Cardiac septum (tissue), 1 donor: ENCODE results near the gene SPOCK2. TPM values are rescaled to one million over a fixed set of nuclear protein-coding genes. Genes with fewer than 3 reads are reported as not detected.
A peak's percentile ranks its signal among the peaks of the same experiment; 100 is the strongest.

Source experiments
- DNase-seq: peaks from one replicate; pipeline ENCODE4 v3.0.0-alpha.2; 2020; ENCODE audit warnings: low spot score
- intact Hi-C: fragments of 100-400 bp; cut with DNase I; formaldehyde crosslinking; loops from one replicate; pipeline ENCODE4 v1.14.0; 2022
- total RNA-seq: library from RNA; stranded (reverse); fragmentation: NEBNext Ultra II Directional; extraction: Animal tissue kit (Norgen Biotek cat#: 25700); gene quantifications from one replicate; pipeline ENCODE4 v1.2.1, GENCODE V29; 2021
- donor health status: DM: no; HTN: no; CAD: no.

The SPOCK2 gene
- total RNA-seq, 1 donor from 2014 or later: 7.5 TPM

DNA sequence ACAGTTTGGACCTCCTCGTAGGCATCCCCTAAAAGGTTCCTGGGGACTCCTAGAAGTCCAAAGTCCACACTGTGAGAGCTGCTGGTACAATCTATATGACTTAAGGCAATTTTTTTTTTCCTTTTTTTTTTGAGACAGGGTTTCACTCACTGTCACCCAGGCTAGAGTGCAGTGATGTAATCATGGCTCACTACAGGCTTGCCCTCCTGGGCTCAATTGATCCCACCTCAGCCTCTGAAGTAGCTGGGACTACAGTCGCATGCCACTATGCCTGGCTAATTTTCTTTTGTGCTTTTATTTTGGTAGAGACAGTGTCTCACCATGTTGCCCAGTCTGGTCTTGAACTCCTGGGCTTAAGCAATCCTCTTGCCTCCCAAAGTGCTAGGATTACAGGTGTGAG is 4.6 kb upstream of the SPOCK2 start:
- no peak for DNase-seq
- intact Hi-C loops: loop anchor here (1.0 kb wide), 1 partner anchor 24 kb away; no protein-coding TSS in a partner anchor

DNA sequence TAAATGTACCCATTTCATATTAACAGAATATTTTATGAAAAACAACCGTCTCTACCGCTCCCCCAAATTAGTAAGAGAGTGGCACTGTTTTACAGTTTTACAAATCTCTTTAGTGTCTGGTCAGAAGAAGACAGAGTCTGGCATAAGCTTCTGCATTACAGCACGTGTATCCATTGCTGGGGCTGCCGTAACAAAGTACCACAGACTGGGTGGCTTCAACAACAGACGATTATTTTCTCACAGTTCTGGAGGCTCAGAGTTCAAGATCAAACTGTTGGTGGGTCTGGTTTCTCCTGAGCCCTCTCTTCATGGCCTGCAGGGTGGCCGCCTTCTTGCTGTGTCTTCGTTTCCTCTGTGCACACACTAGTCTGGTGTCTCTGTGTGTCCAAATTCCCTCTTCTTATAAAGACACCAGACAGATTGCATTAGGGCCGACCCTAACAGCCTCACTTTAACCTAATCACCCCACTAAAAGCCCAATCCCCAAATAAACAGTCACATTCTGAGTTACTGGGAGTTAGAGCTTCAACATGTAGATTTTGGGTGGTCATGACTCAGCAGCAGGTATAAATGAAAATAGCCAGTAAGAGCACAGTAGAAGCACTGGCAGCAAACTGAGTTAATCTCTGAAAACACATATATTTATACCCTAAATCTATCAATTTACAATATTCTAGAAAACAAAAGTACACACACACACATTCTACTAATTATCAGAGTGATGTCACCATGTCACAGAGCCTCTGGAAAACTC is 4.0 kb upstream of the SPOCK2 start:
- intact Hi-C loops: loop anchor here (1.0 kb wide), 1 partner anchor 23 kb away; no protein-coding TSS in a partner anchor
- no peak for DNase-seq

DNA sequence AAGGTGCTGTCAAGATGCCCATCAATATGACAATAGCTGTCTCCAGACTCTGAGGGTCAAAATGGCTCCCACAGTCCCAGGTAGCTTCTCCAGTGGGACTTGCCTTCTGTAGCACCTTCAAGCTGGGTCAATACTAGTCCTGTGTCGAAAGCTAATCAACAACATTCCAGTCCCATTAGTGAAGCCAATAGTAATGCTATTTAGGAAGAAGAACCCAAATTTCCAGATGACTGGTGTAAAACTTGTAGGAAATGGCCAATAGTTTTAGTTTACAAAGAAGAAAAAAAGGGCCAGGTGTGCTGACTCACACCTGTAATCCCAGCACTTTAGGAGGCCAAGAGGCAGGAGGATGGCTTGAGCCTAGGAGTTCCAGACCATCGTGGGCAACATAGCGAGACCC is 2.0 kb upstream of the SPOCK2 start:
- intact Hi-C loops: no loop called here
- no peak for DNase-seq

DNA sequence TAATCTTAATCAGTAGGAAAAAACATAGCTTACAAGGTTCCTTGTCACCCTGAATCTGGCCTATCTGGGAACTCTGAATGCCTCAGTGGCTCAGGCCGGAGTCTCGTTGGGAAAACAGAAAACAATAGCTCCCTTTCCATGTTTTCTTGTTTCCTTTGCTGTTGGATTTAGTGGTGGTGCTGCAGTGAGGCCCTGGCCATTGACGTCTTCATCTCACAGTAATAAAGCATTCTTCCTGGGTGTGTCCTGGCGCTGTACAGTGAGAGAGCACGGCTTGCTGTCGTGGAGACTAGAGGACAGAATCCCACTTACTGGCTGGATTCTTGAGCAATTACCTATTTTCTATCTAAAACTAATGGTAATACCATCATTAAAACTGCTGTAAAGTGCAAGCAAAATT is 1.3 kb upstream of the SPOCK2 start:
- DNase-seq: no peak
- intact Hi-C loops: no loop called here

DNA sequence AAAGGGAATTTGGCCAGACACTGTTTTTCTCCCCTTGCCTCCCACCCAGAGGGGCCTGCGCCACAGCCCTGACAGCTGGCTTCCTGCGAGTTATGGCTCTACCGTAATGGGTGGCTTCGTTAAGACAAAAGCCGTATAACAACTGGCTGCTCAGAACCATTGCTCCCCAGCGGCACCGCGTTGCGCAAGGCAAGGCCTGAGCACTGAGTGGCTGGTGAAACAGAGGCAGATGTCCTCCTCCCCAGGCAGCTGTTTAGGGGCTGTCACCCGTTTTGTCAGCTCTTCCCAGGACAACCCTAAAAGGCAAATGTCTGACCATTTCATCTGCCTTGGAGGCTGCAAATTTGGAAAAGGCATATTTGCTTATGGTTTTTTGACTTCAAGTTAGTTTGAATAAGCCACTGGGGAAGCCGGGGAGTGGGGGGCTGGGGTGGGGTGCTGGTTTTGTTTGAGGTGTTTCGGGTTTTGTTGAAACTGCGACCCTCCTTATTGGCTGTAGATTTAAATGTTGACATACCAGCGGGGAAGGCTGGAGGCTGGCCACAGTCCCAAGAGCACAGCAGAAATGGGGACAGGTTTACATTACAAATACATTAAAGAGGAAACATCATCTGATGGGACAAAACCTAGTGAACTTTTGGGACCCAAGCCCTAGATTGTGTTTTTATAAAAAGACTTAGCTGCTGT is 681 bp upstream of the SPOCK2 start:
- intact Hi-C loops: no loop called here
- no peak for DNase-seq

DNA sequence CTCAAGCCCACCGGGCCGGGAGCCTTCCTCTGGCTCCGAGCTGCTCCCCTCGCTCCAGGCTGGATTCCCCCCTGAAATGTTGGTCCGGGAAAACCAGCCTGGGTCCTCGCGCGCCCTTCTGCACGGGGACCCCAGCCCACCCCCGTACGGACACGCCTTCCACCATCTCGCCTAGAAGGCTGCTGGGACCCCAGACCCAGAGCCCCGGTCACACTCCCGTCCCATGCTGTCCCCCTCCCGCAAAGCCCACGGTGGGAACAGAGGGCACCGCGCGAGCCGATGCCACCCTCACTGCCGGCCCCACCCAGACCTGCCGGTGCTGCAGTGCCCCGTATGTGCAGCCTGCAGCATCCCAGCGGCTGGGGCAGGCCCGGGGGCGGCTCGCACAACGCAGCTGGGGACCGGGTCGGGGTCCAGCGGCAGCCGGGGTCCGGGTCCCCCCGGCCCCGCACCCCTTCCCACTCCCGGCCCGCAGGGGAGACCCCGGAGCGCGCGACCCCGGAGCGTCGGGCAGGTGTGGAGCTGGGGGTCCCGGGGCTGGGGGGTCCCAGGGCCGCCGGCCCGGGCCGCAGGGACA is 871 bp downstream of the SPOCK2 start:
- peak; percentile 70 for DNase-seq
- intact Hi-C loops: no loop called here

DNA sequence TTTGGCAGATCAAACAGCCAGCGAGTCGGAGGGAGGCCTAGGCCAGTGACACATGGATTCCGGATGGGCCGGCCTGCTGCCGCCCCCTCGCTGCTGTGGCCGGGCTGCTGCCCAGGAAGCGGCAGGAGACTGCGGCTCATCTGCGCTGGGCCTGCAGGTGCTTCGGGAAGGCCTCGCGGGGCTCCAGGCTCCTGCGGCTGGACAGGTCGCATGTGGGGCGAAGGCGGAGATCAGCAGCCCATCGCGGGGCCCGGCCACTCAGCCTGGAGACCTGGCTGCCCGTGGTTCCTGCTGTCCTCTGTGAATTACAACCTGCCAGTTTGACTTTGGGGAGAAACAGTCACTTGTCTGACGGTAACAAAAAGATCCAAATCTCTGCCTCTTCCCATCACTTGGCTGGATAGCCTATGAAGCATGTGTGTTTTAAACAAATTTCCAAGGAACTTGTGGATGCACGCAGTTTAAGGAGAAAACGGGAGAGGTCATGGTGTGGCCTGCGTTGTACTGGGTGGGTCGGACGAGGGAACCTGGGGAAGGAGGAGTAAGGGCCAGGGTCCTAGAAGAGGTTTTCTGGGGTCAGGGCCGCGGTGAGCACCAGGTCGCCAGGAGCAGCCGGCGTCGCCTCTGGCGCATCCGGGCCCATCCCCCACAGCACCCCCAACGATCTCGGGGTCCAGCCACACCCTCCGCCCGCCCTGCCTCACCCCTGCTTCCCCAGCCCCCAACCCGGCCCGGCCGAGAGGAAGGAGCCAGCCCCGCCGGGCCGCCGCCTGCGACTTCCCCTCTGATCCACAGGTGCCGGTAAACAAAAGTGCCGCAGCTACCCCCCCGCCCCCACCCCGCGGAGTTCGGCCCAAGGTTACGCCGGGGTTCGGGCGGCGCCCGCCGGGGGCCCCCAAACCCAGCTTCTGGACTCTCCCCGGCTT is 1.6 kb downstream of the SPOCK2 start:
- intact Hi-C loops: no loop called here
- peak; percentile 82 for DNase-seq

DNA sequence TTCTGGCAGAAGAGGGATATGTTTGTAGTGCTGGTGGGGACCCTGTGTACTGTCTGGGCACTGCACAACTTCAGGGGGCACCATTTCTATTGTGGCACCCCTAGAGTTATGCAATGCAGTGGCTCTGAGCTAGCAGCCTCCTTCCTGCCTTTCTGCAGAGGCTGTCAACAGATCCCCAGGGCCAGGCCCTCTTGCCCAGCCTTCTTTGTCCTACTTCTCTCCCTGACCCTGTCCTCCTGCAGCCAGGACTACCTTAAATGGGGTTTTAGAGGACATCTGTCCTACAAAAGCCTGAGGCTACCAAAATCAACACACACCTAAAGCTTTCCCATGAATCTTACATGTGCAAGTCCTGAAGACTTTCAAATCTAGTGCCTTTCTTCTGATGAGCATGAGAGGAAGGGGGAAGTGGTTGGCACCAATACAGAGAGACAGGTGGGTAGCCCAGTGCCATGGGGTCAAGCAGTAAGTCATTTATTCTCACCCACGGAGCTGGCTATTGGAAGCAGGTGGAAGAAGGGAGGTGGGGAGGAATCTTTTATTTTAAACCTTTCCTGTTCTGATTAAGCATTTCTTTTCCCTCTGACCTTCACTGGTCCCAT is 2.4 kb downstream of the SPOCK2 start:
- DNase-seq: peak; percentile 60
- intact Hi-C loops: no loop called here

DNA sequence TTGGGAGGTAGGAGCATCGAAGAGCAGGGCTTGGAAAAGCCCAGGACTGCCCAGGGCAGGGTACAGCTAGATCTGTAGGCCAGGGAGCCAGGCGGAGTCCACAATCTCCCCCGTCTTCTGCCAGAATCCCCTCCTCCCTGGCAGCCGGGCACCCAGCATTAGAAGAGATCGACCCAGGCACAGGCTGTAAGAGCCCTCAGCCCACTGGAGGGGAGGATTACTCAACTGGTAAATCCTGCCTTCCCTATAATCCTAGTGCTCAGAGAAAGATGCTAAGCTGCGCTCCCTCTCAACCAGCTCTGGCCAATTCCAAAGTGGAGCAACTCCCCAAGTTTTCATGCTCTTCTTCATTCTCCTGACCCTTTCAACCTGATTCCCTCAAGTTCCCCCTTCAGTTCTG is 3.2 kb downstream of the SPOCK2 start:
- intact Hi-C loops: no loop called here
- DNase-seq: no peak

DNA sequence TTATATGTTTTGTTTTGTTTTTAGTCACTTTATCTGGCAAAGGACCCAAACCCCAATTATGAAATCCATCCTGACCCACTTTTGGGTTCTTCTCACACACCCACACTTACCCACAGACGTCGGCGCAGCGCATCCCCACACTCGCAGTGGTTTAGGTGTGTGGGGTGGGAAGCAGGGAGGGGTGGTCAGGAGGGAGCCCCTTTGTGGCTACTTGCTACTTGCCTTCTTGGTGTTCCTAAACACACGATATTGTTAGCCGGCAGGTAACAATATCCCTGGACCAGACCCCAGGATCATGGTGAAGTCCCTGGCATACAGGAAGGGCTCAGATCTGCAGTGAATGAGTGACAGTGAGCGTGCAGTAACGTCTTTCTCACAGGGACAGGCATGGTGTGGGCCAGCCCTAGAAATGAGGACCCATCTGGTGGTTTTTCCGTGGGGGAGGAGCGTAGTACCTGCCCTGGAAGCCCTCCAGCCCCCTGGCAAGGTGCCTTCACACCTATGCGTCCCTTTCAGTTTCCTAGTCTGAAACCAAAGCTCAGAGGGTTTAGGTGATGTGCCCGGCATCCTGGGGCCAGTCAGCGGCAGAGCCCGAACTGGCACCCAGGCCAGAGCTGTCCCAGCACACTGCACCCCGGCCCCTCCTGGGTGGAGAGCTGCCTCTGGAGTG is 4.4 kb downstream of the SPOCK2 start:
- DNase-seq: peak; percentile 66
- intact Hi-C loops: no loop called here

DNA sequence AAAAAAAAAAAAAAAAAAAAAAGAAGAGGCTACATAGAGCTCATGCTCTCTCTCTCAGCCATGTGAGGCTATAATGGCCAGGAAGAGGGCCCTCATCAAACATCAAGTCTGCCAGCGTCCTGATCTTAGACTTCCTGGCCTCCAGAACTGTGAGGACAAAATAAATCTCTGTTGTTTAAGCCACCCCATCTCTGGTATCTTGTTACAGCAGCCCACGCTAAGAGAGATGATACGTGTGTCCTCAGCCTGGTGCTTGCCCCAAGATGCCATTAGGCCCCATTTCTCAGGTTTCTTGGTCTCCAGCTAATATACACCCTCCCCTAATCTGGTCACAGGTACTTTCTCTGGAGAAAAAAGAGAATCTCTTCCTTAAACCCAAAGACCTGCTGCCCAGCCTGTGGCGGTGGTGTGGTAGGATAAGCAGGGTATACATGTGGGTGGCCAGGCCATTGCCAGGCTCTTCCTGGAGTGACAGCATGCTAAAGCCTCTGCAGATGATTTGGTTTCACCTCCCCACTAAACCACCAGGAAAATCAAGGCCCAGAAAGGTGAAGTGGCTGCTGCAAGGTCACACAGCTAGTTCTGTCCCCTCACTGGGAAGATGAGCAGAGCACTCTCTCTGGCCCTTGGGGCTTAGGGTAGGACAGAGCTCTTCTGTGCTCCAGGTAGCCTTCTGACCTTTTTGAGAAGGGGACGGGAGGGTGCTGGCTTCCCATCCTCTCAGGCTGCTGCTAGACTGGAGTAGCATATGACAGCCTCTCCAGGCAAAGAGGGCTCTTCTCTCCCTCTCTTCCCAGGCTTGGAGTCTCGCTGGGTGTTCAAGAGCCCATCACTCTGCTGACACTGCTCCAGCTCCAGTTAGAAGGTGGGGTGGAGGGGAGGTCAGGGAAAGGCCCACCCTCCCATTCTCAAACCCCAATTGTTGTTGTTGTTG is 5.2 kb downstream of the SPOCK2 start:
- DNase-seq: peak; percentile 58
- intact Hi-C loops: no loop called here

DNA sequence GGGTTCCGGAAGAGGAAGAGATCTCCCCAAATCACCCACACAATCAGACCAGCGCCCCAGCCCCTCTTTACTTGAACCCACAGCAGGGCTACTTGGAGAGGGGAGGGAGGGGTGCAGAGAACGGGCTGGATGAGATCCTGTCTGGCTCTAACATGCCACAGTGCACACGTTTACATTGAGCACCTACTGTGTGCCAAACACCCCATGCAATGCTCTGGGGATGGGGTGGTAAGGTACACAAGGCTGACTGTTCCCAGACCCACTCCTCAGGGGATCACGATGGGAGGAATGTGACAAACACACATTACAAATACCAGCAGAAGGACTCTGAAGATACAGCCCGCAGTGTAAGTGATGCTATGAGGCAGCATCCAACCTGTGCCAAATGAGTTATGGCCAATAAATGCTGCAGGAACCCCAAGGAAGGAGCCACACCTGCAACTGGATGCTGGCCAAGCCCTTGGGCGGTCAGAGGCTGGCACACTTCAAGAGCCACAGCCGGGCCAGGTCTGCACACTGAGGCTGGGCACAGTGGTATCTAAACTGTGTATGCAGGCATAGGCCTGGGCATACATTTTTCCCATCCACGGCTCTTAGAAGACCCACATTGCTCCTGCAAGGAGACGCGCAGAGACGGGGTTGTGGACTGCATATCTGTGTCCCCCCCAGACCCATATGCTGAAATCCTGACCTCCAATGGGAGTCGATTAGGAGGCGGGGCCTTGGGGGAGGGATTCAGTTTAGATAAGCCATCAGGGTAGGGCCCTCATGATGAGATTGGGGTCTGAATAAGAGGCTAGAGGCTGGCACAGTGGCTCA is 6.4 kb downstream of the SPOCK2 start:
- intact Hi-C loops: no loop called here
- DNase-seq: peak; percentile 68

DNA sequence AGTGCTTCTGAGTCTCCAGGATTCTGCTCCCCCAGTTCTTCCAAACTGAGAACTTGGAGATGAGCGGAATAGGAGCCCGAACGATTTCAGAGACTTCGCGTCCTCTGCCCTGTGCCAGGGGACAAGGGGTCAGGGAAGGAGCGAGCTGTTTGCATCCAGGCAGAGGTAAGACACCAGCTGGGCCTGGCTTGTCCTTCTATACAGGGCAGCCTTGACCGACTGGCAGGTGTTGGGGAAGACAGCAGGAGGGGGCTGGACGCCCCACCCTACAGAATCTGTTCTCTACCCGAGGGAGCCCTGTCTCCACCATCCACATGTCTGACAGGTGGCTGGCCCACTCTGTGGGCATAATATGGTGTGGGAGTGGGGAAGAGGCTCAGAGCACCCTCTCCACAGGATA is 7.1 kb downstream of the SPOCK2 start:
- no peak for DNase-seq
- intact Hi-C loops: no loop called here

DNA sequence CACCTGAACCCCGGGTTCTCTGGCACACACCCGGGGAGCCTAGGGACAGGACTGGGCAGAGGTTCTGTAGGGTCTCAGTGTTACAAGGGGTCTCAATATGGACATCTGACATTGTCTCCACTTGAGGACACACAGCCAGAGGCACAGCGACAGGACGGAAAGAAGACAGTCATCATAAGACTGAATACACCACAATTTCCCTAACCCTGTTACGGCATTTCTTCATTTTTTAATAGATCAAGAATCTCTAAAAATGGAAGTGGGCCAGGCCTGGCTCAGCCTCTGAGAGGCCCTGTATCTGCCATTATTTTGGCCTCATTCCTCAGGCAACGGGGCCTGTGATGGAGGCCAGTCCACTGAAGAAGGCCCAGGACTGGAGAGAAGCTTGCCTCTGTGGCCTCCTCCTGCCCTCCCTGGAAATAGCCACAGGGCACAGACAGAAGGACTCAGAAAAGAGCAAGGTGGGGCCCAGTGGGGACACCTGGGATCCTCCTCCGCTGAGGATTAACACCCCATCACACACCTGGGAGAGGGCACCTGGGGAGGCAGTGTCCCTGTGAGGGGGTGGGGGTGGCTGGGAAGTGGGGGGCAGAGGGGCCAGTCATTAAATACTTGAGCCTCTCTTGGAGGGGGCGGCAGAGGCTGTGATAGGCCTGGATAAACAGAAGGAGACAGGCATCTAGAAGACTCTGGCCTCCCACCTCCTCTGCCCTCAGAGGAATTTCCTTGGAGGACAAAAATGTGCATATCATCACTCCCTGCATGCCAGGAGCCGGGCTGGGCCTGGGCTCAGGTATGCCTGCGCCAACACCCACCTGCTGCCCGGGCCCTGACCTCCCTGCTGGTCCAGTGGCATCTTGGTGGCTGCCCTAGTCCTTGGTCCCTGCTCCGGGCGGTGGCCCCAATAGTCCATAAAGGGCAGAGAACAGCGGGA is 8.0 kb downstream of the SPOCK2 start:
- intact Hi-C loops: no loop called here
- no peak for DNase-seq

DNA sequence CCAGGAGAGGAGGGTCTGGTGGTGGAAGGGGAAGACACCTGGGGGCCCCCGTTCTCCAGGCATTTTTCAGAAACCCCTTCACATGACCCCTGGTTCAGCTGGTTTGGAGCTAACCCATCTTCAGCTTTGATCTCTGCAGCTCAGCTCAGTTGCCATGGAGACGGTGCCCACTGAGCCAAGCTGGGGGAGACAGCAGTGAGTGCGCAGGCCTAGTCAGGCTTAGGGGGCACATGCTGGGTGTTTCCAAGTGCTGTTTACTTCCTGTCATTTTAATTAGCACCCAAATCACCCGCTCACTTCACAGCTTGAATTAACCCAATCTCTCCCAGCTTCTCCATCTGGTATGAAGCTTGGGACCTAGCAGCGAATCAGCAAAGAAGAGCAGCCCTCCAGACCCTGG is 9.0 kb downstream of the SPOCK2 start:
- DNase-seq: no peak
- intact Hi-C loops: no loop called here
